ENCODE data around the gene GREB1. TPM values are rescaled to one million over a fixed set of nuclear protein-coding genes. Genes with fewer than 3 reads are reported as not detected.

Gene GREB1
- total RNA-seq, 3 donors from 2014 or later = 0.32 to 0.33 (median 0.33) TPM

DNA sequence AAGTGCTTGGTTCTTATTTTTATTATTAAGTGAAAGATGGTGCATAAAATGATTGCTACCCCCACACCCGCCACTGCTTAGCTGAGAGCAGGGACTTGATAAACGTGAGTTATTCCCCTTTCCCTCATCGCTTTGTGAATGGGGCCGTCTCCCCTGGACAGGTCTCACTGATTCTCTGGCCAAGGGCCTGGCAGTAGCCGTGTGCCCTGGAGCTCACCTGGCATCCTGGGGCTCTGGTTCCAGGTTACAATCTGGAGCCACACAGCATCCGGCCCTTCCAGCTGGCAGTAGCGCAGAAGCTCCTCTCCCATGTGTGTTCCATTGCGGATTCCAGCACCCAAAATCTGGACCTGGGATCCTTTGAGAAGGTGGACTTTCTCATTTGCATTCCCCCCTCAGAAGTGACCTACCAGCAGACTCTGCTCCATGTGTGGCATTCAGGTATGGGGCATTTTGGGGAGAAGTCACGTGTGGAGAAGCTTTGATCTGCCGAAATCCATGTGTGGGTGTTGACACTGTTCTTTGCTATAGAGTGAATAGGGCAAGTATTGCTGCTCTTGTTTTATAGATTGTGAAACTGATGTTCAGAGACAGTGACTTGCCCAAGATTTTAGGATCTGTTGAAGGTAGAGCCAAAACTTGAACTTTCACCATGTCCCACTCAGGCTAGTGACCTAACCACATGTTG, 63.8 kb downstream of the GREB1 start:
- Mint-ChIP-seq H3K36me3 (ENCODE audit: insufficient read depth) (no peaks in the 10 kb centered on the region), H3K9me3 (no peaks in the 10 kb centered on the region), H3K27me3 (ENCODE audit: low read depth) (no peaks in the 10 kb centered on the region), H3K4me1 (ENCODE audit: low read depth) (no peaks in the 10 kb centered on the region), H3K4me3 (no peak overlapping the region)
- ATAC-seq (no peak), DNase-seq (no peak)

DNA sequence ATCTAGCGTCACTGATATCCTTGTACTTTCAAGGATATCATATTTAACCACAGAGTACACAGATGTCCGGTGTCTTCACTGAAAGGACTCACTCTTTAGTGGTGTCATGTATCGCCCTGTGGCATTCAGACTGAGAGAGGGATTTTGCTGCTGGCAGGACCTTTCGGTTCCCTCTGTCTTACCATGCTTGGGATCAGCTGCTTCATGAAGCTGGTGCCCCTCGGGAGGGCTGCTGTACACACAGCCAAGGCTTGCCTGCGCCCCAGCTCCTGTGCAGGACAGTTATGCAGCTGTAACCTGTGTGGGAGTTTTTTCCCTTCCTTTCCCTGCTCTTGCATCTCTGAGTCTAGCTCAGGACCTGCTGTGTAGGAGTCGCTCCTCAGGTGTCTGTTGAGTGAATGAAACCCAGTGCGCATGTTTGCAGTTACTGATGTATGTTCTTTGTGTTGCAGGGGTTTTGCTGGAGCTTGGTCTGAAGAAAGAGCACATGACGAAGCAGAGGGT, 64.4 kb downstream of the GREB1 start:
- H3K4me1 Mint-ChIP-seq (ENCODE audit: low read depth) = no peaks in the 10 kb centered on the region
- no peak for DNase-seq
- no peaks in the 10 kb centered on the region for H3K36me3 Mint-ChIP-seq (ENCODE audit: insufficient read depth)
- H3K9me3 Mint-ChIP-seq = no peaks in the 10 kb centered on the region
- no peaks in the 10 kb centered on the region for H3K27me3 Mint-ChIP-seq (ENCODE audit: low read depth)
- no peak for ATAC-seq
- H3K4me3 Mint-ChIP-seq = no peak overlapping the region

DNA sequence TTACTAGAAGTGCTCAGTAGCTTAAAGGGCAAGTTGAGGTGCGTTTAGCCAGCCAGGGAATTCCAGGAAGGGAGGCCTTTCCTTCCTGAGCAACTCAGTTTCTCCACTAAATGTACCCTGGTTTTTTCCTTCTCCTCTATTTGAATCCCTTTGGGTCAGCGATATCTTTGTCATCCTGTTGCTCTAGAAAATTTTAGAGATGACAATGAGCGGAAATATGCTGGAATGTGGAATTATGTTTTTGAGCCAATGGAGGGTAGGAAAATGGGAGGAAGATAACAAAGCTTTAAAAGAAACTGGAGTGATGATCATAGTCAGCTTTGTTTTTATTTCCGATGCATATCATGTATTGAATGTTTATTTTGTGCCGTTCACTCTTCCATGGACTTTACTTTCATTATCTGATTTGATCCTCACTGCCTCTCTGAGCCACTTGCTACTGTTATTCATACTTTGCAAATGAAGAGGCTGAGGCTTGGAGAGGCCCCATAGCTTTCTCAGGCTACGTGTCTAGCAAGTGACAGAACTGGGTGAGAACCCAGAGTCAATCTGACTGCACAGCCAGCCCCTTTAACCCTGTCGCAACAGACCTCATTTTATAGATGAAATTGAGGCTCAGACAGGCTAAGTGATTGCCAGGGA, 68.8 kb downstream of the GREB1 start:
- no peaks in the 10 kb centered on the region for H3K9me3 Mint-ChIP-seq

DNA sequence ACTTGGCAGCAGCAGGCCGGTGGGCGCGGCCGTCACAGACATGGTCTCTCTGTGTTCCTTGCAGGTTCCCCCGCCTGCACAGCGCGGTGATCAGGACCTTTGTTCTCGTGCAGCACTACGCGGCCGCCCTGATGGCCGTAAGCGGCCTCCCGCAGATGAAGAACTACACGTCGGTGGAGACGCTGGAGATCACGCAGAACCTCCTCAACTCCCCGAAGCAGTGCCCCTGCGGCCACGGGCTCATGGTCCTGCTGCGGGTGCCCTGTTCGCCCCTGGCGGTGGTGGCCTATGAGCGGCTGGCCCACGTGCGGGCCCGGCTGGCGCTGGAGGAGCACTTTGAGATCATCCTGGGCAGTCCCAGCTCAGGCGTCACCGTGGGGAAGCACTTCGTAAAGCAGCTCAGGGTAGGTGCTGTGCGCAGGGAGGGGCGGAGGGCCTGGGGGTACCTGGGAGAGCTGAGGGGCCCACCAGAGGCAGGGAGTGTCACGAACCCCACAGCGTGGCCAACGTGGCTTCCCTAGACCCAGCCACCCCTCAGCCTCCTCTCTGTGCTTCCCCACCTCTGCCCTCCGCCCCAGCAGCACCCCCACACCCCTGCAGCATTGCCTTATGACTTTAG, 76.9 kb downstream of the GREB1 start:
- Mint-ChIP-seq H3K36me3 (ENCODE audit: insufficient read depth) (no peaks in the 10 kb centered on the region), H3K27me3 (ENCODE audit: low read depth) (no peaks in the 10 kb centered on the region), H3K4me3 (no peak overlapping the region), H3K9me3 (no peaks in the 10 kb centered on the region), H3K4me1 (ENCODE audit: low read depth) (no peaks in the 10 kb centered on the region)
- ATAC-seq = no peak
- DNase-seq = no peak

More for the DNA sequence above, 68.8 kb downstream of the GREB1 start:
- H3K4me1 Mint-ChIP-seq (ENCODE audit: low read depth) = no peaks in the 10 kb centered on the region
- DNase-seq = no peak
- no peak for ATAC-seq
- H3K4me3 Mint-ChIP-seq = no peak overlapping the region
- no peaks in the 10 kb centered on the region for H3K36me3 Mint-ChIP-seq (ENCODE audit: insufficient read depth)
- no peaks in the 10 kb centered on the region for H3K27me3 Mint-ChIP-seq (ENCODE audit: low read depth)

GRCh38 chr2:11611251-11611650, 77.4 kb downstream of the GREB1 start:
- Mint-ChIP-seq H3K4me3 (no peak overlapping the region), H3K27me3 (ENCODE audit: low read depth) (no peaks in the 10 kb centered on the region), H3K4me1 (ENCODE audit: low read depth) (no peaks in the 10 kb centered on the region), H3K36me3 (ENCODE audit: insufficient read depth) (no peaks in the 10 kb centered on the region), H3K9me3 (no peaks in the 10 kb centered on the region)
- DNase-seq (no peak), ATAC-seq (no peak)

DNA sequence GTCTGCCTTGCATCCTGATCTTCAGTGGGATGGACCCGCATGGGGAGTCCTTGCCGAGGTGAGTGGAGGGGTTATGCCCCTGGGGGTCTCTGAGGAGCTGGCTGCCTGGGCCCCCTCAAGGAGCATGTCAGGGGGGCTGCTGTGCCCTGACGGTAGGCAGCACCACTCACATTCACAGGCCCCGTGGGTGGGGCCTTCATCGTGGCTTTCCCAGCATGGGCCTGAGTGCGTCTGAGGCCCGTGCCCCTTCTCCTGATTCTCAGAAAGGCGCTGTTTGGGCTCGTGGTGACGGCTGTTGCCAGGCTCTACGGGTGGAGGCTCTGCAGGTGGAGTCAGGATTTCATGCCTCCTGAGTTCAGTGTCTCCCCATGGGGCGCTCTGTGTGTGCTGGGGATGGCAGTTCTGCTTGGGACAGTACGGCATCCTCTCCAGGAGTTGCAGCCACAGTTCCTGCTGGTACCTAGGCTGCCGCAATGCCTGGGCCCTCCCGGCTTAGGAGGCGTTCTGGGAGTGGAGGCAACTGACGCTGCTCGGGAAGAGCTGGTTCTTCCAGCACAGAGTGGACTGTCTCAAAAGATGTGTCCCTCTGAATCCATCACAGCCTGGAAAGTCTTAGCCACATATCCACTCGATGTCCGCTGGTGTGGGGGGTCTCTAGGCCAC, 78.8 kb downstream of the GREB1 start:
- no peaks in the 10 kb centered on the region for H3K36me3 Mint-ChIP-seq (ENCODE audit: insufficient read depth)
- H3K4me1 Mint-ChIP-seq (ENCODE audit: low read depth) = no peaks in the 10 kb centered on the region
- DNase-seq (no peak), ATAC-seq (no peak)
- H3K27me3 Mint-ChIP-seq (ENCODE audit: low read depth) = no peaks in the 10 kb centered on the region
- H3K4me3 Mint-ChIP-seq = no peak overlapping the region
- no peaks in the 10 kb centered on the region for H3K9me3 Mint-ChIP-seq

DNA sequence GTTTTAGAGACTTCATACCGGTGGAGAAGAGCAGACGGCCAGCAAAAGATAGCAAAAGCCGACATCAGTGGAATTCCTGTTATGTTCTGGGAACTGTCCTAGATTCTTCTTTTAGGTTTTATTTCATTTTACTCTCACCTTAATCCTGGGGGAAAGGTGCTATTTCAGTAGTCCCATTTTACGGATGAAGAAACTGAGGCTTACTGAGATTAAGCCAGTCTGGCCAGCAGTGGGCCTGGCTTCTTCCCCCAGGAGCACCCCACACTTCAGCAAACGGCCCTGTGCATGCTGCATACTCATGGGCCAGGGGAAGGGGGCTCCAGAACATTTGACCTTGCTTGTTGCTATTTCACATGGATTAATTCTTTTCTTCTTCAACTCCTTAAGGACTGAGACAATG, 79.5 kb downstream of the GREB1 start:
- no peaks in the 10 kb centered on the region for H3K4me1 Mint-ChIP-seq (ENCODE audit: low read depth)
- DNase-seq = no peak
- H3K9me3 Mint-ChIP-seq = no peaks in the 10 kb centered on the region
- H3K36me3 Mint-ChIP-seq (ENCODE audit: insufficient read depth) = no peaks in the 10 kb centered on the region
- ATAC-seq = no peak
- no peaks in the 10 kb centered on the region for H3K27me3 Mint-ChIP-seq (ENCODE audit: low read depth)
- H3K4me3 Mint-ChIP-seq = no peak overlapping the region

GRCh38 chr2:11615209-11615608, 81.4 kb downstream of the GREB1 start:
- Mint-ChIP-seq H3K36me3 (ENCODE audit: insufficient read depth) (no peaks in the 10 kb centered on the region), H3K4me3 (no peak overlapping the region), H3K27me3 (ENCODE audit: low read depth) (no peaks in the 10 kb centered on the region), H3K9me3 (no peaks in the 10 kb centered on the region), H3K4me1 (ENCODE audit: low read depth) (no peaks in the 10 kb centered on the region)
- no peak for ATAC-seq
- DNase-seq = no peak

- H3K27me3 Mint-ChIP-seq (ENCODE audit: low read depth) = no peaks in the 10 kb centered on the region
- no peaks in the 10 kb centered on the region for H3K9me3 Mint-ChIP-seq
- ATAC-seq (no peak), DNase-seq (no peak)
- no peaks in the 10 kb centered on the region for H3K4me1 Mint-ChIP-seq (ENCODE audit: low read depth)
- no peak overlapping the region for H3K4me3 Mint-ChIP-seq
- no peaks in the 10 kb centered on the region for H3K36me3 Mint-ChIP-seq (ENCODE audit: insufficient read depth)
These were observed 82.3 kb downstream of the GREB1 start for GRCh38 chr2:11616097-11616687.

GRCh38 chr2:11616851-11617415, 83.1 kb downstream of the GREB1 start:
- DNase-seq = no peak
- Mint-ChIP-seq H3K27me3 (ENCODE audit: low read depth) (no peaks in the 10 kb centered on the region), H3K4me3 (no peak overlapping the region), H3K4me1 (ENCODE audit: low read depth) (no peaks in the 10 kb centered on the region), H3K9me3 (no peaks in the 10 kb centered on the region), H3K36me3 (ENCODE audit: insufficient read depth) (no peaks in the 10 kb centered on the region)
- no peak for ATAC-seq

- H3K4me1 Mint-ChIP-seq (ENCODE audit: low read depth) = no peaks in the 10 kb centered on the region
- ATAC-seq = peak in 1 of 2 donors; percentile 10
- no peaks in the 10 kb centered on the region for H3K27me3 Mint-ChIP-seq (ENCODE audit: low read depth)
- DNase-seq = no peak
- H3K4me3 Mint-ChIP-seq = no peak overlapping the region
- no peaks in the 10 kb centered on the region for H3K36me3 Mint-ChIP-seq (ENCODE audit: insufficient read depth)
- H3K9me3 Mint-ChIP-seq = no peaks in the 10 kb centered on the region
These were observed 83.7 kb downstream of the GREB1 start for GRCh38 chr2:11617527-11617926.

DNA sequence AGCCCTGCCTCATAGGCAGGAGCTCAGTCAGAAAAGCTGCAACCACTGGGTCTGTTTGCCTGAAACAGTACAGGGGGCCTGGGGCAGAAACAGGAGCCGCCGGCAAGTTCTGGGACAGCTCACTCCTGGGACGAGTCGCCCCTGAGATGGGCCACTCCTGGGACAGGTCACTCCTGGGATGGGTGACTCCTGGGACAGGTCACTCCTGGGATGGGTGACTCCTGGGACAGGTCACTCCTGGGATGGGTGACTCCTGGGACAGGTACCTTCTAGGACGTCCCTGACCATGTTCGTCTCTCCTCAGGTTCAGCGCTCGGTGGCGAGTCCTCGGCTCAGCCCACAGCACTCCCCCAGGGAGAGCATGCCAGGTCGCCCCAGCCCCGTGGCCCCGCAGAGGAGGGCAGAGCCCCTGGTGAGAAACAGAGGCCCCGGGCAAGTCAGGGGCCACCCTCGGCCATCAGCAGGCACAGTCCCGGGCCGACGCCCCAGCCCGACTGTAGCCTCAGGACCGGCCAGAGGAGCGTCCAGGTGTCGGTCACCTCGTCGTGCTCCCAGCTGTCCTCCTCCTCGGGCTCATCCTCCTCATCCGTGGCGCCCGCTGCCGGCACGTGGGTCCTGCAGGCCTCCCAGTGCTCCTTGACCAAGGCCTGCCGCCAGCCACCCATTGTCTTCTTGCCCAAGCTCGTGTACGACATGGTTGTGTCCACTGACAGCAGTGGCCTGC, 84.3 kb downstream of the GREB1 start:
- H3K4me3 Mint-ChIP-seq = no peak overlapping the region
- no peaks in the 10 kb centered on the region for H3K4me1 Mint-ChIP-seq (ENCODE audit: low read depth)
- no peaks in the 10 kb centered on the region for H3K9me3 Mint-ChIP-seq
- DNase-seq (no peak), ATAC-seq (no peak)
- H3K27me3 Mint-ChIP-seq (ENCODE audit: low read depth) = no peaks in the 10 kb centered on the region
- no peaks in the 10 kb centered on the region for H3K36me3 Mint-ChIP-seq (ENCODE audit: insufficient read depth)

DNA sequence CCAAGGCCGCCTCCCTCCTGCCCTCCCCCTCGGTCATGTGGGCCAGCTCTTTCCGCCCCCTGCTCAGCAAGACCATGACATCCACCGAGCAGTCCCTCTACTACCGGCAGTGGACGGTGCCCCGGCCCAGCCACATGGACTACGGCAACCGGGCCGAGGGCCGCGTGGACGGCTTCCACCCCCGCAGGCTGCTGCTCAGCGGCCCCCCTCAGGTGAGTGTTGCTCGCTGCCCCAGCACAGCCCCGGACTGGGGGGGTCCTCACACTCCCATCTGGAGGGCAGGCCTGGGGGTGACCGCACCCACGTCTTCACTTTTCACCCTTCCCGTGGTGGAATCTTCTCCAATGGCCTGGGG, 84.8 kb downstream of the GREB1 start:
- no peaks in the 10 kb centered on the region for H3K9me3 Mint-ChIP-seq
- ATAC-seq = no peak
- no peaks in the 10 kb centered on the region for H3K36me3 Mint-ChIP-seq (ENCODE audit: insufficient read depth)

More for the DNA sequence above, 84.8 kb downstream of the GREB1 start:
- DNase-seq = no peak
- H3K4me1 Mint-ChIP-seq (ENCODE audit: low read depth) = no peaks in the 10 kb centered on the region
- H3K27me3 Mint-ChIP-seq (ENCODE audit: low read depth) = no peaks in the 10 kb centered on the region
- no peak overlapping the region for H3K4me3 Mint-ChIP-seq
